Heart left ventricle (tissue), 16 donors: ENCODE data around the gene DNAJA3. TPM values are rescaled to one million over a fixed set of nuclear protein-coding genes. Genes with fewer than 3 reads are reported as not detected.
A peak's percentile ranks its signal among the peaks of the same experiment; 100 is the strongest.

Experiments
- ATAC-seq, 4 donors: fragments of 200-7000 bp; cut with Tn5 transposase; one replicate each; pipeline ENCODE4 v1.9.1; 2020 to 2022; ENCODE audit warnings: moderate library complexity in 4 of 4, mild to moderate bottlenecking in 3 of 4, moderate number of reproducible peaks in 1 of 4
- DNase-seq, 5 donors: peaks; one replicate each; pipeline ENCODE4 v3.0.0-alpha.2; 2020
- H3K27ac ChIP-seq, 12 donors: fragments of 200-600 bp; sonication (generic) in 4 of 12; one replicate each; pipeline versions ENCODE4 v1.5.0 to v1.8.0; 2016 to 2022; ENCODE audit warnings: mild to moderate bottlenecking in 2 of 12
- H3K27me3 ChIP-seq, 9 donors: fragments of 200-600 bp; sonication (generic) in 2 of 9; one replicate each; pipeline versions ENCODE4 v1.5.1 to v1.8.0; 2016 to 2022; ENCODE audit warnings: mild to moderate bottlenecking in 3 of 9
- H3K36me3 ChIP-seq, 9 donors: fragments of 200-600 bp; sonication (generic) in 2 of 9; one replicate each; pipeline versions ENCODE4 v1.5.0 to v1.8.0; 2018 to 2022; ENCODE audit warnings: mild to moderate bottlenecking in 2 of 9
- H3K4me1 ChIP-seq, 12 donors: fragments of 200-600 bp; sonication (generic) in 4 of 12; one replicate each; pipeline versions ENCODE4 v1.5.0 to v1.8.0; 2016 to 2022; ENCODE audit warnings: mild to moderate bottlenecking in 3 of 12
- H3K4me3 ChIP-seq, 12 donors: fragments of 200-600 bp; sonication (generic) in 4 of 12; one replicate each; pipeline versions ENCODE4 v1.5.0 to v1.8.0; 2017 to 2022; ENCODE audit warnings: mild to moderate bottlenecking in 9 of 12, moderate library complexity in 4 of 12
- H3K9me3 ChIP-seq, 12 donors: fragments of 200-600 bp; sonication (generic) in 4 of 12; one replicate each; pipeline versions ENCODE4 v1.5.0 to v1.8.0; 2016 to 2022; ENCODE audit warnings: mild to moderate bottlenecking in 1 of 12
- POLR2A ChIP-seq, 2 donors: fragments of 450-650 bp; IDR thresholded peaks; one replicate each; pipeline ENCODE4 v1.6.1; 2017; ENCODE audit warnings: antibody characterized with exemption in 2 of 2, mild to moderate bottlenecking in 2 of 2, moderate library complexity in 2 of 2
- WGBS, 4 donors: extraction: QIAGEN DNeasy Blood & Tissue Kit in 2 of 4; methylation state at CpG; one replicate each; pipeline versions ENCODE4 v1.1.5 to v1.1.7; 2013 to 2018; 5-methylcytosine and 5-hydroxymethylcytosine counted together
- intact Hi-C, 10 donors: fragments of 100-400 bp; cut with DNase I; formaldehyde crosslinking; loops; one replicate each; pipeline versions ENCODE4 v1.11.1 to v1.14.2; 2022
- polyA plus RNA-seq, 2 donors: library from polyadenylated mRNA; stranded (reverse); fragments of 200-250 nt; gene quantifications; one replicate each; pipeline ENCODE4 v1.2.3, GENCODE V29; 2013
- total RNA-seq, 9 donors: library from RNA; depleted of rRNA in 2 of 9; stranded (reverse); fragments of >200 nt in 2 of 9; fragmentation: NEBNext Ultra II Directional in 3 of 9; extraction: Animal tissue kit (Norgen Biotek cat#: 25700) in 3 of 9; gene quantifications; one replicate each; pipeline versions ENCODE4 v1.1.0 to v1.2.4, GENCODE V29; 2016 to 2023
- TF ChIP-seq, protein P1 (sequence below), 12 donors: fragments of 200-600 bp; sonication (generic) in 4 of 12; IDR thresholded peaks; one replicate each; pipeline versions ENCODE4 v1.5.0 to v1.8.0; 2018 to 2022; ENCODE audit warnings: antibody characterized with exemption in 12 of 12, mild to moderate bottlenecking in 5 of 12
- donor health status: ischemic (EF 13 %, LVEDD 7.1; RV severe dilation, severe dysfunction).
- donor health status: healthy with polysubstance abuse.
- donor health status: DM: no; HTN: yes; CAD: no.
- donor health status: DM: no; HTN: no; CAD: no.
- donor health status: ischemic (EF 25% LVEDD 6.9; RV normal size, moderate dysfunction).
- donor health status: ischemic (EF 25% LVEDD 5.7; RV mildly dilated, moderate dysfunction).
- donor health status: healthy.
- donor health status: DM: yes; HTN: yes; CAD: no.
- donor health status: ischemic (EF 35%, LVEDD 5.7; RV mildly dilated, moderate dysfunction).
- donor health status: nonischemic (EF 11% LVEDD 7.7; RV severe dilation, severe dysfunction).
- donor health status: DM: yes; HTN: yes; CAD: no.
- donor health status: PGD.
- donor health status: ischemic (EF 29% LVEDD 5.4; RV normal size, mild dysfunction).
- donor health status: nonischemic (EF 23%, LVEDD 6.1; RV moderate dilation, normal function).

The DNAJA3 gene
- total and polyA plus RNA-seq, 11 donors = 47.4 to 88.4 (median 59.7) TPM

DNA sequence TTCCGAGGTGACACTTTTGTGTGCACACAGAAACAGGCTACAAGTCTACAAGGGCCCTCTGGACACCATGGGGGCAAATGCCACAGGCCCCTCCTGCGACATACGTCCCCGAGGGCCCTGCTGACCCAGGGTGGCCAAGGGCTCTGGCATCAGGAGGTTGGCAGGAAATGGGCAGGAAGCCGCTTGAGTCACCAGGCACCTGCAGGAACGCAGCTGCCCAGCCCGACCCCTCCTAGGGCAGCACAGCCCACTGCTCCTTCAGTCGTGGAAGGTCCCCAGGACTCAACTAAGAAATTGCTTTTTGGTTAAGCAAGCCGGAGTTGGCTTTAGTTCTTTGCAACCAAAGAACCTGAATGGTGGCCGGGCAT lies 17.4 kb upstream of the DNAJA3 start:
- no peak for DNase-seq
- no peak overlapping the region for H3K4me3 ChIP-seq
- no peaks in the 10 kb centered on the region for H3K27me3 ChIP-seq
- H3K4me1 ChIP-seq = peaks cover 0 to 49% (median 26%) of the 10 kb centered on the region in 12 donors
- no peaks in the 10 kb centered on the region for H3K9me3 ChIP-seq
- intact Hi-C loops = loop anchor here in 6 of 10 donors (10.0 kb wide), 5 partner anchors 114 to 204 kb away; no protein-coding TSS in a partner anchor
- no peak for ATAC-seq
- peak overlapping the region in 2 of 12 donors; percentile 11 to 39 for H3K27ac ChIP-seq
- TF ChIP-seq POLR2A (IDR thresholded peaks at IDR 0.05) = no peak
- WGBS, 4 donors = 79 to 88% (median 83%) methylated on average over 1 to 10 of the region's 10 CpGs
- peaks cover 0 to 98% (median 36%) of the 10 kb centered on the region in 9 donors for H3K36me3 ChIP-seq

DNA sequence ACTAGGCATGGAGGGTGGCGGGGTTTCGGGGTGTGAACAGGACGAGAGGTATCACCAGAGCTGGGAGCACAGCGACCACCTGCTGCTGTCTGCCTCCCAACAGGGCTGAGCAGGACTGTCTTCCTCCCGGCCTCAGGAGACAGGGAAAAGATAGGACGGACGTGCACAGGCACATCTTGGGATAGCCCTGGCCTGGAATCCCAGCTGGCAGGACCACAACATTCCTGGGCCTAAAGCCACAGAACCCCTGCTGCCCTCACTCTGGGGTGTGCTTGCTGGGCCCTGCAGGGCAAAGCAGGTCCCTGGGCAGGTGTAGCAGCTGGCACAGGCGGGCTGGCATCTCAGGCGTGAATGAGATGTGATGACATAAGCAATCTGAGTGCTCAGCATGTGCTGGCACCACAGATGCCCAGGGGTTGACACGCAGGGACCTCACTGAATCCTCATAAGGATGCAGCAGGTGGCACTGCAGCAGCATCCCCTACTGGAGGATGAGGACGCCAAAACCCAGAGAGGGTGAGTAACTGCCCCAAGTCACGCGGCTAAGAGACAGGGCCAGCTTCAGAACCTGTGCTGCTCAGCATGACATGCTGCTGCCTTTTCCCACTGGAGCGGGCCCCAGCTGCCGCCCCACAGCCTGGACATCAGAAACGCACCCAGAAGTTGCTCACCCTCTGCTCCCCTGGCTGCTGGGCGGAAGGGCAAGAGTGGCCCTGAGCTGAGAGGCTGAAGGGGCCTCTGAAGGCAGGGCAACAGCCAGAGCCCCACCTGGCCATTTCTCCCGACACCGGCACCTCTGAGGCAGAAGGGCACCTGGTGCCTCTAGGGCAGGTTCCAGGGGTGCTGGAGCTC lies 16.4 kb upstream of the DNAJA3 start:
- Histone ChIP-seq H3K4me1 (peaks cover 0 to 49% (median 26%) of the 10 kb centered on the region in 12 donors), H3K27ac (no peak overlapping the region), H3K9me3 (no peaks in the 10 kb centered on the region), H3K36me3 (peaks cover 0 to 88% (median 34%) of the 10 kb centered on the region in 9 donors), H3K27me3 (no peaks in the 10 kb centered on the region), H3K4me3 (no peak overlapping the region)
- no peak for DNase-seq
- TF ChIP-seq, protein P1, sequence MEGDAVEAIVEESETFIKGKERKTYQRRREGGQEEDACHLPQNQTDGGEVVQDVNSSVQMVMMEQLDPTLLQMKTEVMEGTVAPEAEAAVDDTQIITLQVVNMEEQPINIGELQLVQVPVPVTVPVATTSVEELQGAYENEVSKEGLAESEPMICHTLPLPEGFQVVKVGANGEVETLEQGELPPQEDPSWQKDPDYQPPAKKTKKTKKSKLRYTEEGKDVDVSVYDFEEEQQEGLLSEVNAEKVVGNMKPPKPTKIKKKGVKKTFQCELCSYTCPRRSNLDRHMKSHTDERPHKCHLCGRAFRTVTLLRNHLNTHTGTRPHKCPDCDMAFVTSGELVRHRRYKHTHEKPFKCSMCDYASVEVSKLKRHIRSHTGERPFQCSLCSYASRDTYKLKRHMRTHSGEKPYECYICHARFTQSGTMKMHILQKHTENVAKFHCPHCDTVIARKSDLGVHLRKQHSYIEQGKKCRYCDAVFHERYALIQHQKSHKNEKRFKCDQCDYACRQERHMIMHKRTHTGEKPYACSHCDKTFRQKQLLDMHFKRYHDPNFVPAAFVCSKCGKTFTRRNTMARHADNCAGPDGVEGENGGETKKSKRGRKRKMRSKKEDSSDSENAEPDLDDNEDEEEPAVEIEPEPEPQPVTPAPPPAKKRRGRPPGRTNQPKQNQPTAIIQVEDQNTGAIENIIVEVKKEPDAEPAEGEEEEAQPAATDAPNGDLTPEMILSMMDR (IDR thresholded peaks at IDR 0.05) = peak in 3 of 12 donors; percentile 7 to 13 (median 10)
- TF ChIP-seq POLR2A (IDR thresholded peaks at IDR 0.05) = no peak
- intact Hi-C loops = loop anchor here in 6 of 10 donors (10.0 kb wide), 5 partner anchors 115 to 205 kb away; no protein-coding TSS in a partner anchor
- WGBS, 4 donors = 68 to 81% (median 77%) methylated on average over 14 to 19 of the region's 19 CpGs
- peak in 1 of 4 donors; percentile 33 for ATAC-seq

DNA sequence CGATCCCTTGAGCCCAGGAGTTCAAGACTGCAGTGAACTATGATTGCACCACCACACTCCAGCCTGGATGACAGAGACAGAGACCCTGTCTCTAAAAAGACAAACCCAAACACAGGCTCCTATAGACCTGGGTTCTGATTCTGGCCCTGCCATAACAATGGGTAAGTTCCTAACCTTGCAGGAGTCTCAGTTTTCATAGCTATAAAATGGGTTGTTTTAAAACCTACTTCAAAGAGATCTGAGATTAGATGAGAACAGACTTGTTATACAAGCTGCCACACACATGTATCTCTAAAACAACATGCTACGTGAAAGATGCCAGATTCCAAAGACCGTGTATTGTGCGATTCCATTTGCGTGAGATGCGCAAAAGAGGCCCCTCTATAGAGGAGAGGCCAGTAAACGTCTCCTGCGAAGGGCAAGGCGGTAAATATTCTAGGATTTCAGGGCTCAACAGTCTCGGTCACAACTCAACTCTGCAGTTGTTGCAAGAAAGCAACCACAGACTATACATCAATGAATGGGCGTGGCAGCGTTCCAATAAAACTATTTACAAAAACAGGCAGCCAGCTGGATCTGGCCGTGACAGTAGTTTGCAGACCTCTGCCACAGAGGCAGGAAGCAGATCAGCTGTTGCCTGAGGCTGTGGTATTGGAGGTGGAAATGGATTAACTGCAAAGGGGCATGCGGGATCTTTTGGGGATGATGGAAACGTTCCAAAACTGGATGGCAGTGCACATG lies 15.2 kb upstream of the DNAJA3 start:
- H3K27me3 ChIP-seq = no peaks in the 10 kb centered on the region
- H3K36me3 ChIP-seq = peaks cover 0 to 77% (median 34%) of the 10 kb centered on the region in 9 donors
- TF ChIP-seq, protein P1 (IDR thresholded peaks at IDR 0.05) = no peak
- TF ChIP-seq POLR2A (IDR thresholded peaks at IDR 0.05) = no peak
- DNase-seq (peak in 1 of 5 donors; percentile 60), ATAC-seq (peak in 1 of 4 donors; percentile 35)
- no peak overlapping the region for H3K4me3 ChIP-seq
- no peaks in the 10 kb centered on the region for H3K9me3 ChIP-seq
- H3K4me1 ChIP-seq = peaks cover 0 to 61% (median 32%) of the 10 kb centered on the region in 12 donors
- intact Hi-C loops = no loop called here
- H3K27ac ChIP-seq = peak overlapping the region in 3 of 12 donors; percentile 35 to 62 (median 56)
- WGBS, 4 donors = 69 to 80% (median 76%) methylated on average over 15 of the region's 15 CpGs

DNA sequence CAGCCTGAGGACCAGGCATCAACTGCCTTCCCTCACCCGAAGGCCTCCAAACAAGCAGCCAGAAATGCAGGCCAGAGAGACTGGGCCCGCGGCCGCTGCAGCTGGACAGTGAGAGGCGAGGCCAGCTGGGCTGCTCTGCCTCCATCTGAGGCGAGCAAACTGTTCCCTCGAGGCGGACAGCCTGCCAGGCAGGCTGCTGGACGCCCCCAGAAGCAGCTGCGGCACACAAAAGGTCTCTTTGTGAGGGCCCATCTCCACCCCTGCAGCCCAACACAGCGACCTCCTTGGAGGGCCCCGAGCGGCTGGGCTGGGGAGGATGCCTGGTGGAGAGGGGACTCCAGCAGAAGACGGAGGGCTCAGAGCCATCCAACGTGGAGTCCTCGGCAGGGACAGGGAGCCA lies 14.0 kb upstream of the DNAJA3 start:
- peaks cover 0 to 62% (median 33%) of the 10 kb centered on the region in 12 donors for H3K4me1 ChIP-seq
- peak; percentile 25 to 59 (median 46) for ATAC-seq
- DNase-seq = peak; percentile 73 to 88 (median 81)
- H3K27me3 ChIP-seq = no peaks in the 10 kb centered on the region
- intact Hi-C loops = no loop called here
- peak overlapping the region in 8 of 12 donors; percentile 2 to 62 (median 39) for H3K27ac ChIP-seq
- H3K36me3 ChIP-seq = peaks cover 0 to 65% (median 23%) of the 10 kb centered on the region in 9 donors
- no peak overlapping the region for H3K4me3 ChIP-seq
- TF ChIP-seq POLR2A (IDR thresholded peaks at IDR 0.05) = no peak
- TF ChIP-seq, protein P1 (IDR thresholded peaks at IDR 0.05) = no peak
- 63 to 83% (median 72%) methylated on average over 9 to 16 of the region's 16 CpGs for WGBS, 4 donors
- H3K9me3 ChIP-seq = no peaks in the 10 kb centered on the region
